Measurements from ENCODE around the gene TIMM13.
A peak's percentile ranks its signal among the peaks of the same experiment; 100 is the strongest.
"Not testable (repeated sequence)": the region's sequence is repeated elsewhere in the genome, so short reads cannot be mapped to it uniquely, and the experiment has no call there.

TIMM13 gene

DNA sequence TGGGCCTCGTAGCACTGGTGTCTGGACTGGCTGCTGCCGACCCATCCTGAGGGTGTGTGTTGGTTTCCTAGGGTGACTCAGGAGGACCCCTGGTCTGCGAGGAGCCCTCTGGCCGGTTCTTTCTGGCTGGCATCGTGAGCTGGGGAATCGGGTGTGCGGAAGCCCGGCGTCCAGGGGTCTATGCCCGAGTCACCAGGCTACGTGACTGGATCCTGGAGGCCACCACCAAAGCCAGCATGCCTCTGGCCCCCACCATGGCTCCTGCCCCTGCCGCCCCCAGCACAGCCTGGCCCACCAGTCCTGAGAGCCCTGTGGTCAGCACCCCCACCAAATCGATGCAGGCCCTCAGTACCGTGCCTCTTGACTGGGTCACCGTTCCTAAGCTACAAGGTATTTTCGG, 13.8 kb downstream of the TIMM13 start:
- DNase-seq (ENCODE audit: low read depth) = no peak

GRCh38 chr19:2413159-2413558, 14.2 kb downstream of the TIMM13 start:
- no peak for DNase-seq (ENCODE audit: low read depth)

- DNase-seq (ENCODE audit: low read depth) = no peak
These were observed 14.9 kb downstream of the TIMM13 start for GRCh38 chr19:2412449-2412848.

DNA sequence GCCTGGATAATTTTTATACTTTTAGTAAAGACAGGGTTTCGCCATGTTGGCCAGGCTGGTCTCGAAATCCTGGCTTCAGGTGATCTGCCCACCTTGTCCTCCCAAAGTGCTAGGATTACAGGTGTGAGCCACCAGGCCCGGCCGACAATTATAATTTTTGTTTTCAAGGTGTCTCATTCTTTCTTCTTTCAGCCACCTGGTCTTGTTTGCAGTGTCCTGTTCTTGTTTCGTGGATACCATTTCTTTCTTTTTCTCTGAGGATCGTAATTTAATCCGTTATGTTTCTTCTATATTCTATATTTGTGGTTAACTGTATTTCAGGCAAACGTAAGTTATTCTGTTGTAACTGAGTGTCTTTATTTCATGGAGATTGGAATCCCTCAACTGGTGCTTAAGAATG, 15.7 kb downstream of the TIMM13 start:
- no peak for DNase-seq (ENCODE audit: low read depth)

DNA sequence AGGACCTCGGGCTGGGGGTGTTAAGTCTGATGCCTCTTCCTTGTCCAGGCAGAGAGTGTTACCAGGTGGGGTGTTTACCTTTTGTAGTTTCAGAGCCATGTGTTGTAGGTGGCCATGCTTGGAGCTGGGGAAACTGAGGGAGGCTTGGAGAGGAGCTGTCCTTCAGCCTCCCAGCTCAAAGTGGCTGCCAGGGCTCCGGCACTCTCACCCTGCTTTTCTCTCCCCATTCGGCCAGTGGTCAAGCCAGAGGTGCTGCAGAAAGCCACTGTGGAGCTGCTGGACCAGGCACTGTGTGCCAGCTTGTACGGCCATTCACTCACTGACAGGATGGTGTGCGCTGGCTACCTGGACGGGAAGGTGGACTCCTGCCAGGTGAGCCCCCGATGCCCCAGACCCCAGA, 17.4 kb downstream of the TIMM13 start:
- DNase-seq (ENCODE audit: low read depth) = no peak

- DNase-seq (ENCODE audit: low read depth) = no peak
These were observed 18.0 kb downstream of the TIMM13 start for GRCh38 chr19:2409352-2409912.

- no peak for DNase-seq (ENCODE audit: low read depth)
These were observed 19.1 kb downstream of the TIMM13 start for GRCh38 chr19:2408247-2408646.

- no peak for DNase-seq (ENCODE audit: low read depth)
These were observed 27.8 kb downstream of the TIMM13 start for GRCh38 chr19:2399582-2399981.

- no peak for DNase-seq (ENCODE audit: low read depth)
These were observed 28.6 kb downstream of the TIMM13 start for GRCh38 chr19:2398735-2399305.

DNA sequence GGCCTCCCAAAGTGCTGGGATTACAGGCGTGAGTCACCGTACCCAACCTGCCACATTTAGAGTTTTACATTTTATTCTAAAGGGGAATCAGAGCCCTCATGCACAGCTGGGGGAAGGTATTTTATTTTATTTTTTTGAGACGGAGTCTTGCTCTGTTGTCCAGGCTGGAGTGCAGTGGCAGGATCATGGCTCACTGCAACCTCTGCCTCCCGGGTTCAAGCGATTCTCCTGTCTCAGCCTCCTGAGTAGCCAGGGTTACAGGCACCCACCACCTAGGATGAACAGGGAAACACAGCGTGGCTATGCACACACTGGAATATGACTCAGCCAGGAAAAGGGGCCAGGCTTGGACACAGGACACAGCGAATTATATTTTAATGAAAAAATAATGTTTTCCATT, 30.2 kb downstream of the TIMM13 start:
- not testable (repeated sequence) for DNase-seq (ENCODE audit: low read depth)

DNA sequence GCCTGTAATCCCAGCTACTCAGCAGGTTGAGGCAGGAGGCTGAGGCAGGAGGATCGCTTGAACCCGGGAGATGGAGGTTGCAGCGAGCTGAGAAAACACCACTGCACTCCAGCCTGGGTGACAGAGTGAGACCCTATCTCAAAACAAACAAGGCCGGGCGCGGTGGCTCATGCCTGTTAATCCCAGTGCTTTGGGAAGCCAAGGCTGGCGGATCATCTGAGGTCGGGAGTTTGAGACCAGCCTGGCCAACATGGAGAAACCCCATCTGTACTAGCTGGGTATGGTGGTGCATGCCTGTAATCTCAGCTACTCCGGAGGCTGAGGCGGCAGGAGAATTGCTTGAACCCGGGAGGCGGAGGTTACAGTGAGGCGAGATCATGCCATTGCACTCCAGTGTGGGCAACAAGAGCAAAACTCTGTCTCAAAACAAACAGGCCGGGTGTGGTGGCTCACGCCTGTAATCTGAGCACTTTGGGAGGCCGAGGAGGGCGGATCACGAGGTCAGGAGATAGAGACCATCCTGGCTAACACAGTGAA, 32.0 kb downstream of the TIMM13 start:
- DNase-seq (ENCODE audit: low read depth) = not testable (repeated sequence)

DNA sequence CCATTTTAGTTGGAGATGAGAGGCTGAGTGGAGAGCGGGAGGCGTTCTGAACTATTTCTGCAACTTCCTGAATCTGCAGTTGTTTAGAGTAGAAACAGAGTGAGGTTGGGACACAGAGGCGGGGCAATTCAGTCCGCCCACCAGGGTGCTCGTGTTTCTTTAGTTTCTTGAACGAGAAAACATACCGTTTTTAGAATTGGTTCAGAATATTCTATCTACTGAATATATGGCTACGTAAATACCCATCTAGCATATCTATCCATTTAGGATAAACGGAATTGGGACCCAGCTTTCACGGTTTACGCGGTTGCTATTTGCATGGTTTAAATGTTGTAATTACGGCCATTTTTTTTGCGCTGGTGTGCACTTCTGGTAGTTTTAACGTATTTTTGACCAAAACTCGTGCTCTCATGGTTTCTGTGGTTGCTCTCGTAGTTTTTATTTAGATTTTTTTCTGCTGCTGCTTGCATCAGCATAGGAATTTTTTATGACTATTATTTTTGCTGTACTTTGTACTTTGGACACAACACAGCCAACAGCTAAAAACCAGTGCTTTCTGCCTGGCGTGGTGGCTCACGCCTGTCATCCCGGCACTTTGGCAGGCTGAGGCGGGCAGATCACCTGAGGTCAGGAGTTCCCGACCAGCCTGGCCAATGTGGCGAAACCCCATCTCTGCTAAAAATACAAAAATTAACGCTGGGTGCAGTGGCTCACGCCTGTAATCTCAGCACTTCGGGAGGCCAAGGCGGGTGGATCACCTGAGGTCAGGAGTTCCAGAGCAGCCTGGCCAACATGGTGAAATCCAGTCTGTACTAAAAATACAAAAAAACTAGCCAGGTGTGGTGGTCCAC, 32.7 kb downstream of the TIMM13 start:
- DNase-seq (ENCODE audit: low read depth) = no peak

DNA sequence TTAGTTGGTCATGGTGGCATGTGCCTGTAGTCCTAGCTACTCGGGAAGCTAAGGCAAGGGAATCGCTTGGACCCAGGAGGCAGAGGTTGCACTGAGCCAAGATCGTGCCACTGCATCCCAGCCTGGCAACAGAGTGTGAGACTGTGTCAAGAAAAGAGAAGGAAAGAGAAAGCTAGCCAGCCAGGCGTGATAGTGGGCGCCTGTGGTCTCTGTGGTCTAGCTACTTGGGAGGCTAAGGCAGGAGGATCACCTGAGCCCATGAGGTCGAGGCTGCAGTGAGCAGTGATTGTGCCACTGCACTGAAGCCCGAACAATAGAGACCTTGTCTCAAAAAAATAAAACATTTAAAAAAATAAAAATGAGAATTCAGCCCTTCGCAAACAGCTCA, 33.3 kb downstream of the TIMM13 start:
- DNase-seq (ENCODE audit: low read depth) = no peak

- DNase-seq (ENCODE audit: low read depth) = not testable (repeated sequence)
These were observed 34.5 kb downstream of the TIMM13 start for GRCh38 chr19:2392899-2393298.

- no peak for DNase-seq (ENCODE audit: low read depth)
These were observed 35.0 kb downstream of the TIMM13 start for GRCh38 chr19:2392366-2392765.

DNA sequence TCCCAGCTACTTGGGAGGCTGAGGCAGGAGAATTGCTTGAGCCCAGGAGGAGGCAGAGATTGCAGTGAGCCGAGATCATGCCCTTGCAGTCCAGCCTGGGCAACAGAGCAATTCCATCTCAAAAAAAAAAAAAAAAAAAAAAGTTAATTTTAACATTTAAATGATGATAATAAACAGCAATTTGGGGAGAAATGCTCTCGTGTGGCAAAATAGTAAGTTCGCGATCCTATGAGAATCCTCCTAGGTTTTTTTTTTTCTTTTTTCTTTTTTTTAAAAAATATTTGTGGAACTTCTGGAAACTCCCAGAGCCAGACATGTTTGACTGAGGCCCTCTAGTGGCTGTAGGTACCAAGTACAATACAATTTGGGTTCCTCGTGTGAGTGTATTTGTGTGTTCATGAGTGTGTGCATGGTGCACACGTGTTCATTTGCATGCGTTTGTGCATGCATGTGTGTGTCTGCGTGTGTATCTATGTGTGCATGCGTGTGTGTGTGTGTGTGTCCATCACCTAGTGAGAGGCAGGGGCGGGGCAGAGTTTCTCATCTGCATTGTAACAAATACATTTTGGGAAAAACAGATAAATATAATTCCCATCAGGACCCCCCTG, 36.2 kb downstream of the TIMM13 start:
- DNase-seq (ENCODE audit: low read depth) = peak; percentile 82

DNA sequence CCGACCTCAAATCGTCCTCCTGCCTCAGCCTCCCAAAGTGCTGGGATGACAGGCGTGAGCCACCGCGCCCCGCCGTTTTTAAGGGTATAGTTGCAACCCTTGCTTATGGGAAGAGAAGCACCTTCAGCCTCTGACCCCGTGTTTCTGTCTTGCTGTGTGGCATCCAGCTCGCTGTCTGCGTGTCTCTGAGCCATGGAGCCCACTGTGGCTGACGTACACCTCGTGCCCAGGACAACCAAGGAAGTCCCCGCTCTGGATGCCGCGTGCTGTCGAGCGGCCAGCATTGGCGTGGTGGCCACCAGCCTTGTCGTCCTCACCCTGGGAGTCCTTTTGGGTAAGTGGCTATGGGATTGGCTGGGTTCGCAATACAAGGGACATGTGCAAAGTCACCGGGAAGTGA, 37.8 kb downstream of the TIMM13 start:
- DNase-seq (ENCODE audit: low read depth) = no peak

DNA sequence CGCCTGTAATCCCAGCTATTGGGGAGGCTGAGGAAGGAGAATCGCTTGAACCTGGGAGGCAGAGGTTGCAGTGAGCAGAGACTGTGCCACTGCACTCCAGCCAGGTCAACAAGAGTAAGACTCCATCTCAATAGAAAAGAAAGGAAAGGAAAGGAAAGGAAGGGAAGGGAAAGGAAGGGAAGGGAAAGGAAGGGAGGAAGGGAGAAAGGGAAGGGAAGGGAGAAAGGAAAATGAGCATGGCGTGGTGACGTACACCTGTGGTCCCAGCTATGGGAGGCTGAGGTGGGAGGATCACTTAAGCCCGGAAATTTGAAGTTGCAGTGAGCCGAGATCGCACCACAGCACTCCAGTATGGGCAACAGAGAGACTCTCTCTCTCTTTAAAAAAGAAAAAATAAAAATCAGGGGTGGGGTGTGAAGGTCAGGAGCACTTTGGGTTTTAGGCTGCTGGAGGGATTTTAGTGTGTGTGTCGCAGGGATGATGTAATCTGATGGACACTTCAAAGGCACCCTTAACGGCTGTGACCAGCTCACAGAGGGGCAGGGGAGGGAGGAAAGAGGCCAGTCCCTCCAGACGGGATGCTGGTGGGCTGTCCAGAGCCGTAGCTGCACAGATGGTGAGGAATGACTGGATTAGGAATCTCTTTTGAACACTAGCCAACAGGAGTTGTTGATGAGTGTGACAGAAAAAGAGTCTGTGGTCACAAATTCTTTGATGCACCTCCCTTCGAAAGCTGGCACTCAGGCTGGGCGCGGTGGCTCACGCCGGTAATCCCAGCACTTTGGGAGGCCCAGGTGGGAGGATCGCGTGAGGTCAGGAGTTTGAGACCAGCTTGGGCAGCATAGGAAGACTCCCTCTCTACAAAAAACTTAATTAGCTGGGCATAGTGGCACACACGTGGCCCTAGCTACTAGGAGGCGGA, 39.8 kb downstream of the TIMM13 start:
- no peak for DNase-seq (ENCODE audit: low read depth)

DNA sequence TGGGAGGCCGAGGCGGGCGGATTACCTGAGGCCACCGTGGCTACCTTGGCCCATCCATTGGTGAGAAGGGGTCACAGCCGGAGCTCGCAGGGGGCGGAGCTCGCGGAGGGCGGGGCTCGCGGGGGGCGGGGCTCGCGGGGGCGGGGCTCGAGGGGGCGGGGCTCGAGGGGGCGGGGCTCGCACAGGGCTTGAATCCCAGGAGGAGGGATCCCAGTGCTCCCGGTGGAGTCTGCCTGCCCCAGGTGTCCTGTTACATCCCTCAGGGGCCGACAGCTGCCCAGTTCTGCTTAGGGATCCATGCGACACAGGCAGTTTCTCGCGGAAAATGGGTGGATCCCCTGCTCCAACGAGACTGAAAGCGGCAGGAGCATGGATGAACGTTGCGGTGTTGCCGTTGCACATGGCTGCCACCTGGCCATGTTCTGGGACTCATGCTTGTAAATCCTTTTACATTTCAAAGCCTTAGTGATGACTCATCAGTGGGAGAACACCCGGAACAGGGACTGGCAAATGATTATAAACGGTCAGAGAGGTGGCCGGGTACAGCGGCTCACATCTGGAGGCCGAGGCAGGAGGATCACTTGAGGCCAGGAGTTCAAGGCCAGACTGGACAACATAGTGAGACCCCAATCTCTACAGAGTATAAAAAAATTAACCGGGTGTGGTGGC, 42.2 kb downstream of the TIMM13 start:
- peak; percentile 92 for DNase-seq (ENCODE audit: low read depth)

DNA sequence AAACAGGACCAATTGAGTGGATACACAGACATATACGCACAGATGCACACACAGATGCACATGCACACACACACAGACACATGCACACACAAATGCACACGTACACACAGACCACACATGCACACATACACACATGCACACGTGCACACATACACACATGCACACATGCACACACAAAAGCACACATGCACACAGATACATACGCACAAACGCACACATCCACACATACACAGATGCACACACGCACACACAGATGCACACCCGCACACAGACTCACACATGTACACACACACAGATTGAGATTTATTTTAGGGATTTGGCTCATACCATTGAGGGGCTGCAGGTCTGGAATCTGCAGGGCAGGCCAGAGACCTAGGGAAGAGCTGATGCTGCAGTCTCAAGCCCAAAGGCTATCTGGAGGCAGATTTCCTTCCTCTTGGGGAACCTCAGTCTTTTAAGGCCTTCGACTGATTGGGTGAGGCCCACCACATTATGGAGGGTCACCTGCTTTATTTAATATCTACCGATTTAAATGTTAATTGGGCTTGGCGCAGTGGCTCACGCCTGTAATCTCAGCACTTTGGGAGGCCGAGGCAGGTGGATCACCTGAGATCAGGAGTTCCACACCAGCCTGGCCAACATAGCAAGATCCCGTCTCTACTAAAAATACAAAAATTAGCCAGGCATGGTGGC, 44.7 kb downstream of the TIMM13 start:
- DNase-seq (ENCODE audit: low read depth) = no peak
